ENCODE measurements around the gene SKI.

The SKI gene

GRCh38 chr1:2192031-2192995 is 35.8 kb upstream of the SKI start:
- Histone ChIP-seq H3K27ac (ENCODE audit: low read depth, low read length) (no peak overlapping the region), H3F3A (ENCODE audit: control insufficient read depth, insufficient read depth) (no peaks in the 10 kb centered on the region), H3K4me2 (ENCODE audit: low read length) (no peak overlapping the region), H3K9me2 (replicated peaks; ENCODE audit: control insufficient read depth, low read length) (no peaks in the 10 kb centered on the region), H3K4me1 (ENCODE audit: control insufficient read depth, low read length) (peaks cover 25% of the 10 kb centered on the region), H3K27me3 (ENCODE audit: control insufficient read depth, low read length) (no peaks in the 10 kb centered on the region), H3K79me2 (ENCODE audit: control insufficient read depth, low read length) (peaks cover 3% of the 10 kb centered on the region; the same call in 1 of the 2 replicates), H3K36me3 (ENCODE audit: control insufficient read depth, low read length) (no peaks in the 10 kb centered on the region), H3K9me3 (ENCODE audit: control insufficient read depth, insufficient read depth, low read length) (no peaks in the 10 kb centered on the region), H4K20me1 (ENCODE audit: control insufficient read depth, insufficient read depth, low read depth, low read length) (no peaks in the 10 kb centered on the region), H3K4me3 (ENCODE audit: low read length) (no peak overlapping the region)
- TF ChIP-seq EZH2phosphoT487 (IDR thresholded peaks at IDR 0.05; ENCODE audit: borderline replicate concordance, low read length) = no peak
- TF ChIP-seq, protein P1, sequence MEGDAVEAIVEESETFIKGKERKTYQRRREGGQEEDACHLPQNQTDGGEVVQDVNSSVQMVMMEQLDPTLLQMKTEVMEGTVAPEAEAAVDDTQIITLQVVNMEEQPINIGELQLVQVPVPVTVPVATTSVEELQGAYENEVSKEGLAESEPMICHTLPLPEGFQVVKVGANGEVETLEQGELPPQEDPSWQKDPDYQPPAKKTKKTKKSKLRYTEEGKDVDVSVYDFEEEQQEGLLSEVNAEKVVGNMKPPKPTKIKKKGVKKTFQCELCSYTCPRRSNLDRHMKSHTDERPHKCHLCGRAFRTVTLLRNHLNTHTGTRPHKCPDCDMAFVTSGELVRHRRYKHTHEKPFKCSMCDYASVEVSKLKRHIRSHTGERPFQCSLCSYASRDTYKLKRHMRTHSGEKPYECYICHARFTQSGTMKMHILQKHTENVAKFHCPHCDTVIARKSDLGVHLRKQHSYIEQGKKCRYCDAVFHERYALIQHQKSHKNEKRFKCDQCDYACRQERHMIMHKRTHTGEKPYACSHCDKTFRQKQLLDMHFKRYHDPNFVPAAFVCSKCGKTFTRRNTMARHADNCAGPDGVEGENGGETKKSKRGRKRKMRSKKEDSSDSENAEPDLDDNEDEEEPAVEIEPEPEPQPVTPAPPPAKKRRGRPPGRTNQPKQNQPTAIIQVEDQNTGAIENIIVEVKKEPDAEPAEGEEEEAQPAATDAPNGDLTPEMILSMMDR (IDR thresholded peaks at IDR 0.05; ENCODE audit: low read depth, low read length, poor library complexity, severe bottlenecking) = no peak

DNA sequence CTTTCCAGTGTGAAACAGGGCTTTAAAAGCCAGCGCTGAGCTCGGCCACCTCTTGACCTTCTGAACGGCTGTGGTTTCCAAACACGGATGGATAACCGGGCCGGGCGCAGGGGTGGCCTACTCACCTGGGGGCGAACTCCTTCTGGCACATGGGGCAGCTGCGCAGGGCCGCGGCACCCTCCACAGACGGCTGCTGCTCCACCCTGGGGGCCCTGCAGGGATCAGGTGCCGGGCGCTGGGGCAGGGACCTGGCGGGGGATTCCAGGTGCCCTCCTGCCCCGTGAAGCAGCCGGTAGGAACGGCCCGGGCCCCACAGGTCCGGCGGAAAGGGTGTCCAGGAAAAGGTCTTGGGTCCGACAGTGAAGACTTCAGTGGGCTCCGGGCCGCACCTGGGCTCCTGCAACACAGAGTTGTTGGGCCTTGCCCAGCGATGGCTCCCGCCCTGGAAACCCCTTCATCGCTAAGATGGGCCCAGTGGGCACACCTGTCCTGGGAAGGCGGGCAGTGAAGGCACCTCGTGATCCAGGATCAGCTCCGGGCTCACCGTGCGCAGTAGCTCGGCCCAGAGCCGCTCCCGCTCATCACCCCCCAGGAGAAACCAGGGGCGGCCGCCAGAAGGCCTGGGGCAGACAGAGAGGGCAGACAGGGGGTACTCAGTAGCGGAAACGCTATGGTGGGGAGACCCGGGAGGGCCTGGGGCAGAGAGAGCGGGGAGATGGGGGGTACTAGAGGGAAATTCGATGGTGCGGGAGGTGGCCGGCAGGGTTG is 34.4 kb upstream of the SKI start:
- Histone ChIP-seq H3F3A (ENCODE audit: control insufficient read depth, insufficient read depth) (no peaks in the 10 kb centered on the region), H3K79me2 (ENCODE audit: control insufficient read depth, low read length) (peaks cover 3% of the 10 kb centered on the region; the same call in 1 of the 2 replicates), H3K9me3 (ENCODE audit: control insufficient read depth, insufficient read depth, low read length) (no peaks in the 10 kb centered on the region), H4K20me1 (ENCODE audit: control insufficient read depth, insufficient read depth, low read depth, low read length) (no peaks in the 10 kb centered on the region), H3K4me2 (ENCODE audit: low read length) (peak overlapping the region; percentile 84), H3K4me3 (ENCODE audit: low read length) (peak overlapping the region; percentile 66), H3K27ac (ENCODE audit: low read depth, low read length) (no peak overlapping the region), H3K36me3 (ENCODE audit: control insufficient read depth, low read length) (no peaks in the 10 kb centered on the region), H3K4me1 (ENCODE audit: control insufficient read depth, low read length) (peaks cover 25% of the 10 kb centered on the region), H3K9me2 (replicated peaks; ENCODE audit: control insufficient read depth, low read length) (no peaks in the 10 kb centered on the region), H3K27me3 (ENCODE audit: control insufficient read depth, low read length) (no peaks in the 10 kb centered on the region)
- TF ChIP-seq EZH2phosphoT487 (IDR thresholded peaks at IDR 0.05; ENCODE audit: borderline replicate concordance, low read length) = no peak
- TF ChIP-seq, protein P1 (IDR thresholded peaks at IDR 0.05; ENCODE audit: low read depth, low read length, poor library complexity, severe bottlenecking) = no peak

- no peaks in the 10 kb centered on the region for H3F3A ChIP-seq (ENCODE audit: control insufficient read depth, insufficient read depth)
- TF ChIP-seq EZH2phosphoT487 (IDR thresholded peaks at IDR 0.05; ENCODE audit: borderline replicate concordance, low read length) = no peak
- TF ChIP-seq, protein P1 (IDR thresholded peaks at IDR 0.05; ENCODE audit: low read depth, low read length, poor library complexity, severe bottlenecking) = no peak
- peak within 1 kb of the TSS; percentile 74 for H3K4me3 ChIP-seq (ENCODE audit: low read length)
- H3K9me2 ChIP-seq (replicated peaks; ENCODE audit: control insufficient read depth, low read length) = no peaks in the 10 kb centered on the region
- H3K4me1 ChIP-seq (ENCODE audit: control insufficient read depth, low read length) = peaks cover 22% of the 10 kb centered on the region
- peaks cover 3% of the 10 kb centered on the region; the same call in 1 of the 2 replicates for H3K79me2 ChIP-seq (ENCODE audit: control insufficient read depth, low read length)
- no peaks in the 10 kb centered on the region for H3K9me3 ChIP-seq (ENCODE audit: control insufficient read depth, insufficient read depth, low read length)
- H3K27ac ChIP-seq (ENCODE audit: low read depth, low read length) = peak within 1 kb of the TSS; percentile 47
- no peaks in the 10 kb centered on the region for H3K36me3 ChIP-seq (ENCODE audit: control insufficient read depth, low read length)
- no peaks in the 10 kb centered on the region for H3K27me3 ChIP-seq (ENCODE audit: control insufficient read depth, low read length)
- no peaks in the 10 kb centered on the region for H4K20me1 ChIP-seq (ENCODE audit: control insufficient read depth, insufficient read depth, low read depth, low read length)
- H3K4me2 ChIP-seq (ENCODE audit: low read length) = peak within 1 kb of the TSS; percentile 84
These were observed 33.7 kb upstream of the SKI start, which contains the start of gene FAAP20 for GRCh38 chr1:2194319-2194897. Gene FAAP20 (minus strand): TSS chr1:2194772. CDS start chr1:2194749, 23 bp downstream.
